RWPE2 (cell line): ENCODE results near the gene HOXD12.

ENCODE experiments used
- ATAC-seq: fragments of 200-7000 bp; cut with Tn5 transposase; 3 replicates; pipeline ENCODE4 v1.9.1; 2021; ENCODE audit warnings: low read depth
- DNase-seq: peaks from one replicate; pipeline ENCODE4 v3.0.0-alpha.2; 2020; ENCODE audit warnings: low spot score
- H3K27ac ChIP-seq: fragments of 450-650 bp; 2 replicates; pipeline ENCODE4 v1.5.1; 2017; ENCODE audit warnings: mild to moderate bottlenecking; ENCODE audit not compliant: poor library complexity, severe bottlenecking
- H3K27me3 ChIP-seq: fragments of 250-450 bp; sonication (Bioruptor Pico); 2 replicates; pipeline ENCODE4 v1.5.1; 2021; ENCODE audit warnings: mild to moderate bottlenecking, moderate library complexity; ENCODE audit not compliant: insufficient read depth, poor library complexity, severe bottlenecking
- H3K36me3 ChIP-seq: fragments of 250-450 bp; sonication (Bioruptor Pico); 2 replicates; pipeline ENCODE4 v1.5.1; 2020; ENCODE audit warnings: low read depth, mild to moderate bottlenecking, moderate library complexity
- H3K4me1 ChIP-seq: fragments of 250-450 bp; sonication (Bioruptor Pico); 2 replicates; pipeline ENCODE4 v1.5.1; 2021; ENCODE audit warnings: mild to moderate bottlenecking, moderate library complexity; ENCODE audit not compliant: insufficient read depth, poor library complexity, severe bottlenecking
- H3K4me3 ChIP-seq: fragments of 250-450 bp; sonication (Bioruptor Pico); 2 replicates; pipeline ENCODE4 v1.5.1; 2021; ENCODE audit warnings: mild to moderate bottlenecking, moderate library complexity; ENCODE audit not compliant: severe bottlenecking
- H3K9me3 ChIP-seq: fragments of 250-450 bp; sonication (Bioruptor Pico); 2 replicates; pipeline ENCODE4 v1.5.1; 2021; ENCODE audit warnings: mild to moderate bottlenecking, moderate library complexity; ENCODE audit not compliant: severe bottlenecking
- TF ChIP-seq, protein P1 (sequence below): fragments of 450-650 bp; IDR thresholded peaks from one replicate; pipeline ENCODE4 v1.5.1; 2017; ENCODE audit warnings: mild to moderate bottlenecking, moderate library complexity; ENCODE audit not compliant: poor library complexity, severe bottlenecking

The HOXD12 gene

DNA sequence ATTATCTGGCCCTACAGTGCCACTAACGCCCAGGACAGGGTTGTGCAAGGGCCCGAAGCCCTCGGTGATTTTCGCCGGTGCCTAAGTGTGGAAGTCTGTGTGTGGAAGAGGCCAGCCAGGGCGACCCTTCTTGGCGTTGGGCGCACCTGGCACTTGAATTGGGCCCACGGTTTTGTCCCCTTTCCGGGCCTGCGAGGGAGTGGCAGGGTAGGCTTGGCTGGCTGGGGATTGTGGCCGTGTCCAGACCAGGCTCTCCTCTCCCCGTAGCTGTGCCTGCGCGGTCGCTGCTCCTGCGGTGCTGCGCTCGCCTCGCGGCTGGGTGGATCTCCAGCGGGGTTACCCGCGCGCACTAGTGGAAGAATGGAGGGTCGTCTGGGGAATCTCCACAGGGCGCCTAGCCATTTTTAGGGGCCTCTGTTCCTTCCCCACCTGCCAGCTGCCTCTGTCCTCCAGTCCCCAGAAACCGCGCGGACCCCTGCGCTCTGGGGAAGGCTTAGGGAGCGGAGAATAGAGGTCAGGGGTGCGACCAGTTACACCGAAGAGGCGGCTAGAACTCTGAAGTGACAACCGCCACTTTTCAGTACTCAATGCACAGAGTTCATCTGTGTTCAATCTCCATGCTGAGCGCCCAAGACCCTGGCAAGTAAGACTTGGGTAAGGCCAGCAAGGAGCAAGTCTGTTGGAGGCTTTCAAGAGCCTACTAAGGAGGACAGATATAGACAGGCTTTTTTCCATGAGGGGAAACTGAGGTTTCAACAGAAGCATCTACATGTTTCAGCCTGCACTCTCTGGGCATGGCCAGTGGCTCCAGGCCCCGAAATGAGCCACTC, 31.8 kb upstream of the HOXD12 start:
- peaks cover 4% of the 10 kb centered on the region for H3K27me3 ChIP-seq
- H3K27ac ChIP-seq, result no peak overlapping the region
- H3K9me3 ChIP-seq, result no peaks in the 10 kb centered on the region
- H3K4me3 ChIP-seq, result no peak overlapping the region
- TF ChIP-seq, protein P1, sequence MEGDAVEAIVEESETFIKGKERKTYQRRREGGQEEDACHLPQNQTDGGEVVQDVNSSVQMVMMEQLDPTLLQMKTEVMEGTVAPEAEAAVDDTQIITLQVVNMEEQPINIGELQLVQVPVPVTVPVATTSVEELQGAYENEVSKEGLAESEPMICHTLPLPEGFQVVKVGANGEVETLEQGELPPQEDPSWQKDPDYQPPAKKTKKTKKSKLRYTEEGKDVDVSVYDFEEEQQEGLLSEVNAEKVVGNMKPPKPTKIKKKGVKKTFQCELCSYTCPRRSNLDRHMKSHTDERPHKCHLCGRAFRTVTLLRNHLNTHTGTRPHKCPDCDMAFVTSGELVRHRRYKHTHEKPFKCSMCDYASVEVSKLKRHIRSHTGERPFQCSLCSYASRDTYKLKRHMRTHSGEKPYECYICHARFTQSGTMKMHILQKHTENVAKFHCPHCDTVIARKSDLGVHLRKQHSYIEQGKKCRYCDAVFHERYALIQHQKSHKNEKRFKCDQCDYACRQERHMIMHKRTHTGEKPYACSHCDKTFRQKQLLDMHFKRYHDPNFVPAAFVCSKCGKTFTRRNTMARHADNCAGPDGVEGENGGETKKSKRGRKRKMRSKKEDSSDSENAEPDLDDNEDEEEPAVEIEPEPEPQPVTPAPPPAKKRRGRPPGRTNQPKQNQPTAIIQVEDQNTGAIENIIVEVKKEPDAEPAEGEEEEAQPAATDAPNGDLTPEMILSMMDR, result no peak
- DNase-seq (no peak), ATAC-seq (no peak)
- H3K4me1 ChIP-seq, result no peaks in the 10 kb centered on the region
- H3K36me3 ChIP-seq, result no peaks in the 10 kb centered on the region

DNA sequence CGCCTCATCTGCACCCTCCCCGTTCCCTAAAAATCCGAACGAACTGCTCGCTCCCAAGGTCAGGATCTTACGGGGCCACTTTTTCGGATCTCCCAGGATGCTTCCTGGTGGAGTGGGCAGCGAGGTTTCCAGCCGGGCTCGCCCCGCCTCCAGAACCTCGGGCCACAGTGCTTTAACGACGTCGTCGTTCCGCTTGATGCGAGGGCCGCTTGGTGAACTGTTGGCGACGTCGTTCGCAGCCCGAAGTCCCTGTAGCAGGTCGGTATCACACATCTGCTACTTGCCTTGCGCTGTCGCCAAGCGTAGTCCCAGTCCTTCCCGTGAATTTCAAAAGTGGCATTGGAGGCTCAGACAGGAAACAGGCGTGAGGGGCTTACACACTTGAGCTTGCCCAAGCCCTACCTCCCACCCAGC, 31.2 kb upstream of the HOXD12 start:
- ATAC-seq, result no peak
- Histone ChIP-seq H3K27ac (no peak overlapping the region), H3K4me3 (no peak overlapping the region), H3K4me1 (no peaks in the 10 kb centered on the region), H3K27me3 (peaks cover 6% of the 10 kb centered on the region), H3K9me3 (no peaks in the 10 kb centered on the region), H3K36me3 (no peaks in the 10 kb centered on the region)
- DNase-seq, result no peak
- TF ChIP-seq, protein P1, result no peak

DNA sequence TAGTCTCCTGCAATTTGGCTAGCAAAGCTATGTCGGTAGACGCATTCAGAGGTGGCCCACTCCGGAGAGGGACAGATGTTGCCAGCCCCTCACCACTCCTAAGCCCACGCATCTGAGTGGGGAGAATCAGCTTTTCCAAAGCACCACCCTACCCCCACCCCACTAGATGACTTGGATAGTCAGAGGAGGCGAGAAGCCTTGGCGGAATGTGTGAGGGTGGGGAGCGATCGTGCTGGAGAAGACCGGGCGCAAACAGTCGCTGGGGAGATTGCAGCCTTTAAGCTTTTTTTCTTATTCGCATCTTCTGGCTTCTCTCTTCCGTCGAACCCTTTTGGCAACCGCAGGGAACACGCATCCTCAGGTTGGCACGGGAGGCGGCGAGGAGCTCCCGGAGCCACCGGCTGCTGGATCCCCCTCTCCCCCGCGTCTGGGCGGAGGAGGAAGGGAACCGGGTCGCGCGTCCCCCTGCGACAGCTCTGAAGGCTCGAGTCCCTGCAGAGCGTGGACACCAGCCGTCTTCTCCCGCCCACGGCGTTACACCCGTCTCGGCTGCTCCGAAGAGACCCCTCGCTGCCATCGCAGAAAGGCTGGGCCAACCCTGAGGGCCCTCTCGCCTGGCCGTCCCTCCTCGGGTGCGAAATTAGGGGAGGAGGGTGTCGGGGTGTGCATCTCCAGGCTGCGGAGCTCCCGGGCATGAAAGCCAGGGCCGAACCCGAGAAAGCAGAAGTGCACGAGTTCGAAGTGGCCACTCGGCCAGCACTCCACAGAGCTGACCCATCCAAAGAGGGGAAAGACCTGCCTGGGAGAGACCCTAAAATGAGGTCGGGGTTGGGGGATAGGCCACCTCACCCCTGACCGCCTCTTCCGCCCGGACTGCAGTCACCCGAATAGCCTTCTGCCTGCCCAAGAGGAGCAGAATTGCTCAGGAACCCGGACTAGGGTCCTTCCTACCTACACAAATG, 28.0 kb upstream of the HOXD12 start:
- Histone ChIP-seq H3K27ac (no peak overlapping the region), H3K36me3 (no peaks in the 10 kb centered on the region), H3K27me3 (peaks cover 24% of the 10 kb centered on the region), H3K9me3 (no peaks in the 10 kb centered on the region), H3K4me3 (no peak overlapping the region), H3K4me1 (no peaks in the 10 kb centered on the region)
- no peak for DNase-seq
- TF ChIP-seq, protein P1, result no peak
- ATAC-seq, result no peak

DNA sequence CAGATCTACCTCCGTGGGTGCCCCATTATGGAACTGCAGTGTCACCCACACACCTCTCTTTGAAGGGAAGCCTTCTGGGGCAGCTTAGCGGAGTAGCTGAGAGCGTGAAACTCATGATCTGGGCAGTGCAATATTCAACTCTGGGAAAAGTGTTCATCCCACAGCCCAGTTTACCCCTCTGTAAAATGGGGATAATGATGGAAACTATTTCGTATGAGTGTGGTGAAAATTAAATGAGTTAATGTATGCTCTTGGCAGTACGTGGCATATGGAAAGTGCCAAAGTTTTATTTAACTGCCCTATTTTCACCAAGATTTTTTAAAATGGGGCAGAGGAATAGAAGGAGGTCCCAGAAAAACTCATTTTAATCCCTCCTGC, 27.3 kb upstream of the HOXD12 start:
- Histone ChIP-seq H3K9me3 (no peaks in the 10 kb centered on the region), H3K4me1 (no peaks in the 10 kb centered on the region), H3K4me3 (no peak overlapping the region), H3K27ac (no peak overlapping the region), H3K27me3 (peaks cover 29% of the 10 kb centered on the region), H3K36me3 (no peaks in the 10 kb centered on the region)
- ATAC-seq, result no peak
- DNase-seq, result no peak
- TF ChIP-seq, protein P1, result no peak
